Smooth muscle cell (in vitro differentiated cells): Measurements from ENCODE around the gene ZNF662. TPM values are rescaled to one million over a fixed set of nuclear protein-coding genes. Genes with fewer than 3 reads are reported as not detected.

Experiments
- DNase-seq: peaks from one replicate; lab custom pipeline; 2025; ENCODE audit not compliant: unreplicated experiment; lab: John Stamatoyannopoulos, UW
- H2AFZ ChIP-seq: fragments of 200-600 bp; sonication (generic); 2 replicates; pipeline ENCODE4 v1.6.0; 2016; ENCODE audit warnings: antibody characterized with exemption, low read depth, mild to moderate bottlenecking
- H3F3A ChIP-seq: fragments of 200-600 bp; sonication (generic); 2 replicates; pipeline ENCODE4 v1.6.0; 2017; ENCODE audit warnings: antibody characterized with exemption, low read depth
- H3K27ac ChIP-seq: fragments of 200-600 bp; sonication (generic); 2 replicates; pipeline ENCODE4 v1.5.1; 2016; ENCODE audit warnings: low read depth, mild to moderate bottlenecking
- H3K27me3 ChIP-seq: fragments of 200-600 bp; sonication (generic); 2 replicates; pipeline ENCODE4 v1.6.1; 2016; ENCODE audit warnings: low read depth, mild to moderate bottlenecking
- H3K36me3 ChIP-seq: fragments of 200-600 bp; sonication (generic); 2 replicates; pipeline ENCODE4 v1.5.1; 2016; ENCODE audit warnings: low read depth
- H3K4me1 ChIP-seq: fragments of 200-600 bp; sonication (generic); 2 replicates; pipeline ENCODE4 v1.5.1; 2016; ENCODE audit warnings: low read depth
- H3K4me2 ChIP-seq: fragments of 200-600 bp; sonication (generic); 2 replicates; pipeline ENCODE4 v1.6.0; 2016; ENCODE audit warnings: mild to moderate bottlenecking
- H3K4me3 ChIP-seq: fragments of 200-600 bp; sonication (generic); 2 replicates; pipeline ENCODE4 v1.5.1; 2016; ENCODE audit warnings: mild to moderate bottlenecking
- H3K79me2 ChIP-seq: fragments of 200-600 bp; sonication (generic); 2 replicates; pipeline ENCODE4 v1.6.0; 2016; ENCODE audit warnings: low read depth, mild to moderate bottlenecking
- H3K9ac ChIP-seq: fragments of 200-600 bp; sonication (generic); 2 replicates; pipeline ENCODE4 v1.6.0; 2016; ENCODE audit warnings: low read depth
- H3K9me3 ChIP-seq: fragments of 200-600 bp; sonication (generic); replicated peaks from 2 replicates; pipeline ENCODE4 v1.5.1; 2016; ENCODE audit warnings: low read depth
- H4K20me1 ChIP-seq: fragments of 200-600 bp; sonication (generic); 2 replicates; pipeline ENCODE4 v1.6.0; 2016; ENCODE audit warnings: low read depth
- WGBS: methylation state at CpG from one replicate; pipeline ENCODE4 v1.1.7; 2016; ENCODE audit warnings: low lambda C conversion rate; 5-methylcytosine and 5-hydroxymethylcytosine counted together
- polyA plus RNA-seq: library from polyadenylated mRNA; unstranded; fragments of >200 nt; fragmentation: Nextera tagmentation; extraction: Ambion mirVana; gene quantifications from 2 replicates; pipeline ENCODE4 v1.2.1, GENCODE V29; 2016
- total RNA-seq: library from RNA; depleted of rRNA; stranded (reverse); fragments of >200 nt; gene quantifications from 2 replicates; pipeline ENCODE4 v1.2.3, GENCODE V29; 2014
- TF ChIP-seq, protein P1 (sequence below): fragments of 200-600 bp; sonication (generic); IDR thresholded peaks from 2 replicates; pipeline ENCODE4 v1.5.1; 2017; ENCODE audit warnings: borderline replicate concordance, mild to moderate bottlenecking, antibody characterized with exemption; ENCODE audit not compliant: insufficient read depth, poor library complexity, severe bottlenecking

ZNF662 gene
- 1.1 and 1.6 TPM in 2 replicates for total RNA-seq
- polyA plus RNA-seq = 0.05 TPM in 1 of 2 replicates, not detected in the other

DNA sequence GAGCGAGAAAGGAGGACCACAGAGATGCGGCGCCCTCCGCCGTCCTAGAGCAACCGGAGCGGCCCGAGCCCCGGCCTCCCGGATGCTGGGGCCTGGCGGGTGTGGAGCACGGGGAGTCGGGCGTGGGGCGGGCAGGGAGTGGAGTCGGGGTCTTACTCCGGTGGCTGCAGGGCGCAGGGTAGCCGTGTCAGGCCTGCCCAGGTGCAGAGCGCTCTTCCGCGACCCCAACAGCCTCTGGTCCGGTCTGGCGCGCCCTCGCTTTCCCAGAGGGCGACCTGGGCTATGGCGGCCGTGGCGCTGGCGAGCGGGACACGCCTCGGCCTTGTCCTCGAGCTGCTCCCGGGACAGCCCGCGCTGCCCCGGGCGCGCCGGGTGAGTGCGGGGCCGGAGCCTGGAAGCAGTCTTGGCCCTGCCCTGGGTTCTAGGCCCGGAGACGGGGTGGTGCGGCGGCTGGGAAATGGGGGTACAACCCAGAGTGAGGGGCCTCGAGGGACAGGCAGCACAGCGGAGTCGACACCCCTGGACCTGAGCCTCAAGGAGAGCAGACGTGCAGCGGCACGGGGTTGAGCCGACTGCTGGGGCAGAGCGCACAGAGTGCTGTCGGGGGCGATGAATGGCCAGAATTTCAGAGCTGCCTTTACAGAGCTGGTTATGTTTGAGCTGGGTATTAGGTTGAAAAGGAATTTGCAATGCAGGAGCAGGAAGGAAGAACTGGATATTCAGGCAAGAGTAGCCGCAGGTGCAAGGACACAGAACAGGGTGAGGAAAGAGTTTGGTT, at the start of gene ZNF662:
TSS of gene ZNF662 (plus strand) at position 73 of the 778 bp plus-strand sequence. CDS start 1,973 bp downstream, outside the sequence.
- 97% methylated on average over 37 of the region's 59 CpGs for WGBS
- no peak for DNase-seq

DNA sequence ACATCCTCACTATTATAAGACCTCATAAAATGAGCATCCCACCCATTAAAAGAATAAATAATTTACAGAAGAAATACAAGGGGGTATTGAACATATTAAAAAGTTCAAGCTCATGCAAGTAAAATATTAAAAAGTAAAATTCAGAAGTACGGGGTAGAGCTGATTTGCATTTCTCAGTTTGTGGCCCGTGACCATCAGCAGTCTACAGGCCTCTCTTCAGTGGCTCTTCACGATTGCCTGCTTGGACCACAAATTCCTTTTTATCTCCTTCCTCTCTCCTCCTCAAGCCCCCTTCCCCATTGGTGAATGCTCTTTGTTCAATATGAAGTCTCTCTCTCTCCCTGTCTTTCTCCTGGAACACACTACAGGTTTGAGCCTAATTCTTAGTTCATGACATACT, 49.4 kb upstream of the ZNF662 start:
- Histone ChIP-seq H4K20me1 (no peaks in the 10 kb centered on the region), H3F3A (no peaks in the 10 kb centered on the region), H3K9me3 (no peaks in the 10 kb centered on the region), H3K36me3 (no peaks in the 10 kb centered on the region), H3K27ac (no peak overlapping the region), H3K4me1 (no peaks in the 10 kb centered on the region), H3K27me3 (no peaks in the 10 kb centered on the region), H3K79me2 (no peaks in the 10 kb centered on the region), H3K4me2 (no peak overlapping the region), H3K4me3 (no peak overlapping the region), H3K9ac (no peak overlapping the region), H2AFZ (no peak overlapping the region)
- 89% methylated on average over 3 of the region's 3 CpGs for WGBS
- DNase-seq = no peak
- TF ChIP-seq, protein P1, sequence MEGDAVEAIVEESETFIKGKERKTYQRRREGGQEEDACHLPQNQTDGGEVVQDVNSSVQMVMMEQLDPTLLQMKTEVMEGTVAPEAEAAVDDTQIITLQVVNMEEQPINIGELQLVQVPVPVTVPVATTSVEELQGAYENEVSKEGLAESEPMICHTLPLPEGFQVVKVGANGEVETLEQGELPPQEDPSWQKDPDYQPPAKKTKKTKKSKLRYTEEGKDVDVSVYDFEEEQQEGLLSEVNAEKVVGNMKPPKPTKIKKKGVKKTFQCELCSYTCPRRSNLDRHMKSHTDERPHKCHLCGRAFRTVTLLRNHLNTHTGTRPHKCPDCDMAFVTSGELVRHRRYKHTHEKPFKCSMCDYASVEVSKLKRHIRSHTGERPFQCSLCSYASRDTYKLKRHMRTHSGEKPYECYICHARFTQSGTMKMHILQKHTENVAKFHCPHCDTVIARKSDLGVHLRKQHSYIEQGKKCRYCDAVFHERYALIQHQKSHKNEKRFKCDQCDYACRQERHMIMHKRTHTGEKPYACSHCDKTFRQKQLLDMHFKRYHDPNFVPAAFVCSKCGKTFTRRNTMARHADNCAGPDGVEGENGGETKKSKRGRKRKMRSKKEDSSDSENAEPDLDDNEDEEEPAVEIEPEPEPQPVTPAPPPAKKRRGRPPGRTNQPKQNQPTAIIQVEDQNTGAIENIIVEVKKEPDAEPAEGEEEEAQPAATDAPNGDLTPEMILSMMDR = no peak

More for the DNA sequence above, at the start of gene ZNF662:
- H3K79me2 ChIP-seq = no peaks in the 10 kb centered on the region
- H3K36me3 ChIP-seq = no peaks in the 10 kb centered on the region
- no peaks in the 10 kb centered on the region for H3F3A ChIP-seq
- H3K4me1 ChIP-seq = no peaks in the 10 kb centered on the region
- H3K27me3 ChIP-seq = no peaks in the 10 kb centered on the region
- TF ChIP-seq, protein P1 = no peak
- no peak within 1 kb of the TSS for H3K4me2 ChIP-seq
- H3K9ac ChIP-seq = no peak within 1 kb of the TSS
- H2AFZ ChIP-seq = no peak within 1 kb of the TSS
- no peaks in the 10 kb centered on the region for H4K20me1 ChIP-seq
- H3K9me3 ChIP-seq = no peaks in the 10 kb centered on the region
- no peak within 1 kb of the TSS for H3K4me3 ChIP-seq
- no peak within 1 kb of the TSS for H3K27ac ChIP-seq

DNA sequence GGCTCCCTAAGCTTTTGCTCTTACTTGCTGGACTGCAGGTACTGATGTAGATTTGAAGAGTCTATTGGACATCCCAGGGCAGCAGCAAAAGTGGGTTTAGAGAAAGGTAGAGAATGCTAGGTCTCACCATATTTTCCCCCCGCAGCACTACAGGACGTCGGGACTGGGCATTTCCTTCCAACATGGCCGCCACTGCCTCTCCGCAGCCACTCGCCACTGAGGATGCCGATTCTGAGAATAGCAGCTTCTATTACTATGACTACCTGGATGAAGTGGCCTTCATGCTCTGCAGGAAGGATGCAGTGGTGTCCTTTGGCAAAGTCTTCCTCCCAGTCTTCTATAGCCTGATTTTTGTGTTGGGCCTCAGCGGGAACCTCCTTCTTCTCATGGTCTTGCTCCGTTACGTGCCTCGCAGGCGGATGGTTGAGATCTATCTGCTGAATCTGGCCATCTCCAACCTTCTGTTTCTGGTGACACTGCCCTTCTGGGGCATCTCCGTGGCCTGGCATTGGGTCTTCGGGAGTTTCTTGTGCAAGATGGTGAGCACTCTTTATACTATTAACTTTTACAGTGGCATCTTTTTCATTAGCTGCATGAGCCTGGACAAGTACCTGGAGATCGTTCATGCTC, 41.5 kb upstream of the ZNF662 start:
- Histone ChIP-seq H3F3A (no peaks in the 10 kb centered on the region), H3K79me2 (no peaks in the 10 kb centered on the region), H3K27ac (no peak overlapping the region), H3K4me1 (no peaks in the 10 kb centered on the region), H3K27me3 (no peaks in the 10 kb centered on the region), H3K4me3 (no peak overlapping the region), H2AFZ (no peak overlapping the region), H3K36me3 (no peaks in the 10 kb centered on the region), H3K9ac (no peak overlapping the region), H3K4me2 (no peak overlapping the region), H3K9me3 (no peaks in the 10 kb centered on the region), H4K20me1 (no peaks in the 10 kb centered on the region)
- DNase-seq = no peak
- WGBS = 93% methylated on average over 15 of the region's 15 CpGs
- TF ChIP-seq, protein P1 = no peak
